HG03432 (cell line): ENCODE data around the gene BUB1.
"Not testable (repeated sequence)": the region's sequence is repeated elsewhere in the genome, so short reads cannot be mapped to it uniquely, and the experiment has no call there.

ENCODE experiments used
- ATAC-seq: cut with Tn5 transposase; IDR thresholded peaks from one replicate; pipeline ENCODE4 v1.9.1; 2021; ENCODE audit warnings: mild to moderate bottlenecking, moderate library complexity; ENCODE audit not compliant: unreplicated experiment

BUB1 gene

GRCh38 chr2:110605057-110605456 lies 72.8 kb downstream of the BUB1 start:
- not testable (repeated sequence) for ATAC-seq

- not testable (repeated sequence) for ATAC-seq
These were observed 73.8 kb downstream of the BUB1 start for GRCh38 chr2:110603917-110604591.

GRCh38 chr2:110602139-110602538 lies 75.7 kb downstream of the BUB1 start:
- ATAC-seq = not testable (repeated sequence)

GRCh38 chr2:110591973-110592372 lies 85.9 kb downstream of the BUB1 start:
- ATAC-seq = not testable (repeated sequence)

- ATAC-seq = not testable (repeated sequence)
These were observed 88.1 kb downstream of the BUB1 start for GRCh38 chr2:110589677-110590330.

GRCh38 chr2:110588520-110588919 lies 89.3 kb downstream of the BUB1 start:
- ATAC-seq = not testable (repeated sequence)
